Measurements from ENCODE around the gene ATXN7L1. TPM values are rescaled to one million over a fixed set of nuclear protein-coding genes. Genes with fewer than 3 reads are reported as not detected.

ATXN7L1 gene
- total and polyA plus RNA-seq, 4 donors: 7.1 to 11.0 (median 8.5) TPM

DNA sequence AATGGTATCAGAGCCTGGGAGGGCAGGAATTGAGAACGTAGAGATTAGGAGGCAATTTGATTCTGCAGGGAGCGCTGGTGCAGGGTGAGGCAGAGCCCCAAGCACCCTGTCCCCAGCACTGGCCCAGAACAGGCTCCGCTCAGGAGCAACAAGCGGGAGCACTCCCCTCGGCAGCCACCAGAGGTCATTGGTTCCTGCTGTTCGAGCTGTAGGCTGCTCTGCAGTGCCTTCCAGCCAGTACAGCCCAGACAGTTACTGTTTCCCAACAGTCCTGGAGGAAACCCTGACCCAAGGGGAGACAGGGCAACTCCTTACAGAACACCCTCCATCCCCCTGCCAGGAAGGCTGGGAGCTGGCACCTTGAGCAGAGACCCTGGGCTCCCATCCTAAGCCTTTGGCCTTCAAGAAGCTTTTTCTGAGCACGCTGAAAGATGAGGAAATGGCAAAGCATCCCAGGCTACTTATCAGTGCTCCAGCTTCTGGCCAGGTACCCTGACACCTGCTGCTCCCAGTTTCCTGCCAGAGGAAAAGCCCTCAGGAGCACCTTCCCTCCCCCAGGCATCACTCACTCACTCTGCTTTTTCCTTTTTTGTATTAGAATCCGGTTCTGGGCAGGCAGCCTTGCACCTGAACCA lies 223.9 kb downstream of the ATXN7L1 start:
- DNase-seq (ENCODE audit: low read depth in 4 of 6, low spot score in 6 of 6): peak in 2 of 6 donors; percentile 87 to 92
- Histone ChIP-seq H3K9me3 (ENCODE audit: control insufficient read depth, insufficient read depth, low read length) (no peaks in the 10 kb centered on the region), H3K27ac (ENCODE audit: low read depth, low read length) (no peak overlapping the region), H3K4me3 (ENCODE audit: low read depth, low read length) (no peak overlapping the region), H3K36me3 (ENCODE audit: control insufficient read depth, insufficient read depth, low read length) (no peaks in the 10 kb centered on the region), H3K27me3 (ENCODE audit: control insufficient read depth, insufficient read depth, low read length) (peaks cover 3% of the 10 kb centered on the region), H3K4me1 (ENCODE audit: control insufficient read depth, insufficient read depth, low read length) (peaks cover 38% of the 10 kb centered on the region)
- 18% methylated on average over 7 of the region's 8 CpGs for WGBS (ENCODE audit: insufficient coverage)

- no peaks in the 10 kb centered on the region for H3K36me3 ChIP-seq (ENCODE audit: control insufficient read depth, insufficient read depth, low read length)
- peaks cover 38% of the 10 kb centered on the region for H3K4me1 ChIP-seq (ENCODE audit: control insufficient read depth, insufficient read depth, low read length)
- no peak overlapping the region for H3K4me3 ChIP-seq (ENCODE audit: low read depth, low read length)
- no peaks in the 10 kb centered on the region for H3K9me3 ChIP-seq (ENCODE audit: control insufficient read depth, insufficient read depth, low read length)
- 100% methylated on average over 1 of the region's 2 CpGs for WGBS (ENCODE audit: insufficient coverage)
- no peak overlapping the region for H3K27ac ChIP-seq (ENCODE audit: low read depth, low read length)
- no peak for DNase-seq (ENCODE audit: low read depth in 4 of 6, low spot score in 6 of 6)
- H3K27me3 ChIP-seq (ENCODE audit: control insufficient read depth, insufficient read depth, low read length): peaks cover 3% of the 10 kb centered on the region
Observed at GRCh38 chr7:105651798-105652197, 224.6 kb downstream of the ATXN7L1 start.

GRCh38 chr7:105650382-105650970 lies 225.9 kb downstream of the ATXN7L1 start:
- WGBS (ENCODE audit: insufficient coverage): 94% methylated on average over 2 of the region's 2 CpGs
- Histone ChIP-seq H3K4me3 (ENCODE audit: low read depth, low read length) (no peak overlapping the region), H3K27ac (ENCODE audit: low read depth, low read length) (no peak overlapping the region), H3K4me1 (ENCODE audit: control insufficient read depth, insufficient read depth, low read length) (peaks cover 29% of the 10 kb centered on the region), H3K9me3 (ENCODE audit: control insufficient read depth, insufficient read depth, low read length) (no peaks in the 10 kb centered on the region), H3K36me3 (ENCODE audit: control insufficient read depth, insufficient read depth, low read length) (no peaks in the 10 kb centered on the region), H3K27me3 (ENCODE audit: control insufficient read depth, insufficient read depth, low read length) (peaks cover 7% of the 10 kb centered on the region)
- DNase-seq (ENCODE audit: low read depth in 4 of 6, low spot score in 6 of 6): no peak

DNA sequence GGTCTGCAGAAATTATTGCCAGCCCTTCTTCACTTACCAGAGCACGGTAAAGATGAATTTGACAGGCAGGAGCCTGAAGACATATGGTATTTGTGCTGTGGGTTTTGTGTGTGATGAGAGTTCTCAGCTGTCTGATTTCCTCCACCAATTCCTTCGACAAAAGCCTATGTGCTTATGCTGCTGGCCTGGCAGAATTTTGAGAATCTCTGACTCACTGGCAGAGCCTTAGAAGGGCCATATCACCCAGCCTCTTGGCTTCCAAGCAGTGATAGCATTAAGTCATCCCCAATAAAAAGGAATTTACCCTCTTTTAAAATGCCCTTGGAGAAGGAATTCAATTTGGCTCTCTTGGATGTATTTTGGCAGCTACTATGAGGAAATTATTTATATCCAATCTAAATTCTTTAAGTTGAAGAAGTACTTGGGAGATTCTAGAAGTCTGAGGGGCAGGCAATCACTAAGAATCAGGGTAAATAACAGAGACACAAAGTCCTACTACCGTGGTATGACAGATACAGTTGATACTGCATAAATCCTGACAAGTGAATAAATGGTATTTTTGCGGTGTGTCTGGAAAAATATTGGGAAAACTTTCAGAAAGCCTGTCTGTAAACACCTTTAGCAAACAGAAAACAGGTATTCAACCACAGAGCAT lies 226.5 kb downstream of the ATXN7L1 start:
- Histone ChIP-seq H3K27me3 (ENCODE audit: control insufficient read depth, insufficient read depth, low read length) (peaks cover 7% of the 10 kb centered on the region), H3K4me1 (ENCODE audit: control insufficient read depth, insufficient read depth, low read length) (peaks cover 22% of the 10 kb centered on the region), H3K36me3 (ENCODE audit: control insufficient read depth, insufficient read depth, low read length) (no peaks in the 10 kb centered on the region), H3K27ac (ENCODE audit: low read depth, low read length) (no peak overlapping the region), H3K9me3 (ENCODE audit: control insufficient read depth, insufficient read depth, low read length) (no peaks in the 10 kb centered on the region), H3K4me3 (ENCODE audit: low read depth, low read length) (no peak overlapping the region)
- peak in 2 of 6 donors; percentile 69 to 78 for DNase-seq (ENCODE audit: low read depth in 4 of 6, low spot score in 6 of 6)
- WGBS (ENCODE audit: insufficient coverage): 43% methylated on average over 1 of the region's 4 CpGs

DNA sequence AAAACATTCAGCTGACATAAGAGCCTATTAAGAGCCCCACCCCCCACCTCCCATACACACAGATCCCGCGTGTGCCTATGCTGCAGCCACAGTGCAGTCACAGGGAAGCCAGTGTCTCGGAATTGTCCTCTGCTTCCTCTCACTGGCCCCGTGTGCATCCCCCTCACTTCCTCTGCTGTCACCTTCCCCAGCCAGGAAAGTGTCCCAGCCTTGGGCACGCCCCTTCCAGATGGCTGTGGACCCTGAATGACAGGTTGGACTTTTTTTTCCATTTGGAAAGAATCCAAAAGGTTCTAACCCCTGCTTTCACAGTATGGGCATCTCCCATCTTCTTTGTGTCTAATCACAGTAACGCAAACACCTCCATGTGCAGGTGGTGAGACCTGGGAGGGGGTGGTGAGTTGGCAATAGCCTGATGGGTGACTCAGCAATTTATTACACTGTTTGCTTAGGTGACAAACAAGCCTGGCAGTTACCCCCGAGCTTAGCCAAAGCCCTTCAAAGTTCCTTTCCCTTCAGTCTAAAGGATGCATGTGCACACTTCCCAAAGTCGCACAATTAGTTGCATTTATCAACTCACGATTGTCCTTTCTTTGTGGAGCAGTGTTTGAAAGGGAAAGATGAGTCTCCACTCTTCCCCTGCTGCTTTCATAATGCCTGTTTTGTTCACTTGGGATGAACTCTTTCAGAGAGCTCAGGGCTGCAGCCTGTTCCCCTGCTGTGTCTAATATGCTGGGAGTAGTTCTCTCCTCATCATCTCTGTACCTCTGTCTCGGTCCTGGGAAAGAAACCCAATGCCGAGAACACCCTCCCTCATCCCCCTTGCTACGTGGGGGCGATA lies 227.6 kb downstream of the ATXN7L1 start:
- peaks cover 7% of the 10 kb centered on the region for H3K27me3 ChIP-seq (ENCODE audit: control insufficient read depth, insufficient read depth, low read length)
- H3K36me3 ChIP-seq (ENCODE audit: control insufficient read depth, insufficient read depth, low read length): no peaks in the 10 kb centered on the region
- H3K4me3 ChIP-seq (ENCODE audit: low read depth, low read length): no peak overlapping the region
- DNase-seq (ENCODE audit: low read depth in 4 of 6, low spot score in 6 of 6): peak in 2 of 6 donors; percentile 60 to 67
- H3K4me1 ChIP-seq (ENCODE audit: control insufficient read depth, insufficient read depth, low read length): peaks cover 27% of the 10 kb centered on the region
- no peak overlapping the region for H3K27ac ChIP-seq (ENCODE audit: low read depth, low read length)
- WGBS (ENCODE audit: insufficient coverage): 43% methylated on average over 6 of the region's 13 CpGs
- H3K9me3 ChIP-seq (ENCODE audit: control insufficient read depth, insufficient read depth, low read length): no peaks in the 10 kb centered on the region

GRCh38 chr7:105647591-105647990 lies 228.8 kb downstream of the ATXN7L1 start:
- no peak for DNase-seq (ENCODE audit: low read depth in 4 of 6, low spot score in 6 of 6)
- no peaks in the 10 kb centered on the region for H3K9me3 ChIP-seq (ENCODE audit: control insufficient read depth, insufficient read depth, low read length)
- H3K4me1 ChIP-seq (ENCODE audit: control insufficient read depth, insufficient read depth, low read length): peaks cover 35% of the 10 kb centered on the region
- H3K4me3 ChIP-seq (ENCODE audit: low read depth, low read length): no peak overlapping the region
- WGBS (ENCODE audit: insufficient coverage): 98% methylated on average over 7 of the region's 7 CpGs
- no peak overlapping the region for H3K27ac ChIP-seq (ENCODE audit: low read depth, low read length)
- H3K27me3 ChIP-seq (ENCODE audit: control insufficient read depth, insufficient read depth, low read length): peaks cover 7% of the 10 kb centered on the region
- H3K36me3 ChIP-seq (ENCODE audit: control insufficient read depth, insufficient read depth, low read length): no peaks in the 10 kb centered on the region

DNA sequence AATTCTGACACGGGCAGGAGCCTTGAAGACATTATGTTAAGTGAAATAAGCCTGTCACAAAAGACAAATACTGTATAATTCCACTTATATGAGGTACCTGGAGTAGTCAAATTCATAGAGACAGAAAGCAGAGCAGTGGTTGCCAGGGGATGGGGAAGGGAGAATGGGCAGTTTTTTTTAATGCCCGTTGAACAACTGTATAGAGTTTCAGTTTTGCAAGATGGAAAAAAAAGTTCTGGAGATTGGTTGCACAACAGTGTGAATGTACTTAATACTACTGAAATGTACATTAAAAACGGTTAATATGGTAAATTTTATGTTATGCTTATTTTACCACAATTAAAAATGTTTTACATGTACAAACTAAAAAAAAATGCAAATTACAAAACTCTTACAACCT lies 231.5 kb downstream of the ATXN7L1 start:
- no peak overlapping the region for H3K4me3 ChIP-seq (ENCODE audit: low read depth, low read length)
- DNase-seq (ENCODE audit: low read depth in 4 of 6, low spot score in 6 of 6): no peak
- peaks cover 43% of the 10 kb centered on the region for H3K4me1 ChIP-seq (ENCODE audit: control insufficient read depth, insufficient read depth, low read length)
- no peak overlapping the region for H3K27ac ChIP-seq (ENCODE audit: low read depth, low read length)
- peaks cover 2% of the 10 kb centered on the region for H3K36me3 ChIP-seq (ENCODE audit: control insufficient read depth, insufficient read depth, low read length)
- no CpG with 5 or more reads among the region's 3 CpGs for WGBS (ENCODE audit: insufficient coverage)
- peaks cover 4% of the 10 kb centered on the region for H3K27me3 ChIP-seq (ENCODE audit: control insufficient read depth, insufficient read depth, low read length)
- no peaks in the 10 kb centered on the region for H3K9me3 ChIP-seq (ENCODE audit: control insufficient read depth, insufficient read depth, low read length)

- no peaks in the 10 kb centered on the region for H3K9me3 ChIP-seq (ENCODE audit: control insufficient read depth, insufficient read depth, low read length)
- no peak overlapping the region for H3K27ac ChIP-seq (ENCODE audit: low read depth, low read length)
- peaks cover 4% of the 10 kb centered on the region for H3K36me3 ChIP-seq (ENCODE audit: control insufficient read depth, insufficient read depth, low read length)
- H3K27me3 ChIP-seq (ENCODE audit: control insufficient read depth, insufficient read depth, low read length): peaks cover 4% of the 10 kb centered on the region
- WGBS (ENCODE audit: insufficient coverage): no CpG with 5 or more reads among the region's 1 CpG
- peaks cover 46% of the 10 kb centered on the region for H3K4me1 ChIP-seq (ENCODE audit: control insufficient read depth, insufficient read depth, low read length)
- peak in 2 of 6 donors; percentile 59 to 68 for DNase-seq (ENCODE audit: low read depth in 4 of 6, low spot score in 6 of 6)
- no peak overlapping the region for H3K4me3 ChIP-seq (ENCODE audit: low read depth, low read length)
Observed at GRCh38 chr7:105643851-105644250, 232.5 kb downstream of the ATXN7L1 start.

- peak in 2 of 6 donors; percentile 89 to 92 for DNase-seq (ENCODE audit: low read depth in 4 of 6, low spot score in 6 of 6)
- Histone ChIP-seq H3K27ac (ENCODE audit: low read depth, low read length) (no peak overlapping the region), H3K9me3 (ENCODE audit: control insufficient read depth, insufficient read depth, low read length) (no peaks in the 10 kb centered on the region), H3K4me1 (ENCODE audit: control insufficient read depth, insufficient read depth, low read length) (peaks cover 46% of the 10 kb centered on the region), H3K4me3 (ENCODE audit: low read depth, low read length) (no peak overlapping the region), H3K27me3 (ENCODE audit: control insufficient read depth, insufficient read depth, low read length) (peaks cover 4% of the 10 kb centered on the region), H3K36me3 (ENCODE audit: control insufficient read depth, insufficient read depth, low read length) (peaks cover 5% of the 10 kb centered on the region)
- 12% methylated on average over 14 of the region's 15 CpGs for WGBS (ENCODE audit: insufficient coverage)
Observed at GRCh38 chr7:105643384-105643783, 233.0 kb downstream of the ATXN7L1 start.

Data from spinal cord (tissue), 10 donors.